Calu3 (cell line): ENCODE results near the gene PRELID3B. TPM values are rescaled to one million over a fixed set of nuclear protein-coding genes. Genes with fewer than 3 reads are reported as not detected.

Experiments used
- BruUV-seq: library from RNA; stranded (reverse); fragments of 400-500 nt; replicated peaks from 2 replicates; lab custom pipeline; 2021; lab: Mats Ljungman, UMichigan
- CTCF ChIA-PET: fragments of 300-600 bp; sonication (Branson Sonifier 250); formaldehyde crosslinking; loops from one replicate; lab custom pipeline; 2022; ENCODE audit warnings: antibody characterized with exemption; lab: Charles Lee
- DNase-seq: peaks from one replicate; pipeline ENCODE4 v3.0.0; 2022
- H3K27ac Mint-ChIP-seq: one replicate; pipeline ENCODE4 v1.8.0; 2022; ENCODE audit warnings: mixed read lengths; ENCODE audit not compliant: unreplicated experiment
- H3K27me3 Mint-ChIP-seq: one replicate; pipeline ENCODE4 v1.8.0; 2022; ENCODE audit warnings: mixed read lengths; ENCODE audit not compliant: unreplicated experiment
- H3K36me3 Mint-ChIP-seq: one replicate; pipeline ENCODE4 v1.8.0; 2022; ENCODE audit warnings: mild to moderate bottlenecking, moderate library complexity, mixed read lengths; ENCODE audit not compliant: insufficient read depth, unreplicated experiment
- H3K4me1 Mint-ChIP-seq: one replicate; pipeline ENCODE4 v1.8.0; 2022; ENCODE audit warnings: mild to moderate bottlenecking, low read depth, mixed read lengths; ENCODE audit not compliant: unreplicated experiment
- H3K4me3 Mint-ChIP-seq: one replicate; pipeline ENCODE4 v1.8.0; 2022; ENCODE audit warnings: mild to moderate bottlenecking, low read depth, moderate library complexity, mixed read lengths; ENCODE audit not compliant: unreplicated experiment
- H3K9me3 Mint-ChIP-seq: one replicate; pipeline ENCODE4 v1.8.0; 2022; ENCODE audit warnings: low read depth, mixed read lengths; ENCODE audit not compliant: unreplicated experiment
- CTCF ChIP-seq: fragments of 200-600 bp; IDR thresholded peaks from one replicate; pipeline ENCODE4 v1.8.0; 2022; ENCODE audit warnings: antibody characterized with exemption; ENCODE audit not compliant: unreplicated experiment
- intact Hi-C: fragments of 100-400 bp; cut with micrococcal nuclease; formaldehyde crosslinking; loops from one replicate; pipeline ENCODE4 v1.10.0; 2022; ENCODE audit not compliant: unreplicated experiment
- total RNA-seq: library from RNA; stranded (reverse); gene quantifications from 2 replicates; pipeline ENCODE4 v1.2.3, GENCODE V29; 2022

PRELID3B gene
- total RNA-seq, 1 experiment from 2014 or later: 136 TPM

DNA sequence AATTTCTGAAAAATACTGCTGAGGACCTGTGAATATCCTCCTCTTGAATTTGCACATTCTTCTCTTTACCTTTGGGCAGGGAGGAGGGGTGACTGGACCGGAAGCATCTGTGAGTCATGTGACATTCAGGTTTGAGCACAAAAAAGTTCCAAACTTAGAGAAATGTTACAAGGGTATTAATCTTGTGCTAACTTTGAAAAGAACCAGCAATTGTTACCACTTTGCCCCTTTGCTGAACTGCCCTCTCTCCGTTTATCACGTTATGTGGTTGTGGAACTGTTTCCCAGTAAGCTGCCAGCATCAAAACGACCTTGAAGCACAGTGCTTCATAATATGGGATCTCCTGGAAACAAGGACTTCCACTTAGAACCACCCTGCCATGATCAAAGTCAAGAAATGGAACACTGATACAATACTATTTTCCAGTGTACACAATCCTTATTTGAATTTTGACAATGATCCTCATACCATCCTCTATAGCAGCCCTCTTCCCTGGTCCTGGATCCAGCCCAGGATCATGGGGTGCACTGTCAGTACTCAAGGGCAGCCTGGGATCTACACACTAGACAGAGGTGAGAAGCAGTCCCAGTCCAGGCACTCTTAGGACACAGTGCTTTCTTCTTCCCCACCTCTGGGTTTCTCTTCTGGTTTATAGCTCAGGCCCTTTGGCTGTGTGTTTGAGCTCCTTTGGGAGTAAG, 25.6 kb downstream of the PRELID3B start:
- Mint-ChIP-seq H3K4me1 (peaks cover 28% of the 10 kb centered on the region), H3K27me3 (no peaks in the 10 kb centered on the region), H3K27ac (no peak overlapping the region), H3K9me3 (no peaks in the 10 kb centered on the region), H3K4me3 (no peak overlapping the region), H3K36me3 (peaks cover 10% of the 10 kb centered on the region)
- intact Hi-C loops: no loop called here
- no TSS peak for BruUV-seq
- DNase-seq: no peak
- no peak for TF ChIP-seq CTCF
- CTCF ChIA-PET: interaction anchor here (1.0 kb wide), 1 partner anchor 14 kb away, joined by 4 read pairs; no protein-coding TSS in a partner anchor

DNA sequence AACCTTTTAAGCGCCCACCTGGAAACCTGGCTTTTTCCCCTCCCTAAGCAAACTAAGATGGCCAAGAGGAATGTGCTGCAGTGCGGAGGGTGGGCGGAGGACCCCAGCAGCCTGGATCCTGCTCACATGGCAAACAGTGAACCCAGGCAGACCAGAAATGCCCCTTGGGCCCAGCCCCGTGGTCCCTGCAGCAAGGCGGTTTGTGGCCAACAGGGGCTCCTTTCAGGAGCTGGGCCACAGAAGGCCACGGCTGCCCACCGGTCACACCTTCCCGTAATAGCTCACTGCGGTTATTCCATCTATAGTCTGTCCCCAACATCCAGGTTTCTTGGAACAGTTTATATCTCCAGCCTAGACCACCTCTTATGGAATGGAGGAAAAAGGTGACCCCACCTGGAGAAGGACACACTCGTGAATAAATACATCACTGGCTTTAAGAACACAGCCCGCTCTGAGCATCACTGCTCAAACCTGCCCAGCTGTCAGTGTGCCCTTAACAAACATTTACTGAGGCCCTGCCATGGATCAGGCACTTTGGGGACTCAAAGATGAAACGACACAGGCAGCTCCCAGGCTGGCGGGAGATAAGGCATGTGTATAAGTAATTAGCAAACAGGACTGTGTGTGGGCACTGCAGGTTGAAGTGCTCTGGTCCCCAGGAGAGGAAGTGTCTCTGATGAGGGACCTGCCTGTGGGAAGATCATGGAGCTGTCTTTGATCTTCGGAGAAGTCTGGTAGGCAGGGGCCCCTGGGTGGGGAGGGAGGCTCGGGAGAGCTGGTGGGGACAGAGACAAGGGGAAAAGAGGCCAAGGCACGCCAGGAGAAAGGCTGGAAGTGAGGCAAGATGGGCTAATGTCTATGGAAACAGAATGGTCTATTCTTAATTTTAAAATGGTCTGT, 26.5 kb downstream of the PRELID3B start:
- intact Hi-C loops: no loop called here
- BruUV-seq: no TSS peak
- peaks cover 36% of the 10 kb centered on the region for H3K4me1 Mint-ChIP-seq
- TF ChIP-seq CTCF: no peak
- H3K4me3 Mint-ChIP-seq: no peak overlapping the region
- peaks cover 14% of the 10 kb centered on the region for H3K36me3 Mint-ChIP-seq
- H3K9me3 Mint-ChIP-seq: no peaks in the 10 kb centered on the region
- no peak for DNase-seq
- CTCF ChIA-PET: no interaction called here
- H3K27ac Mint-ChIP-seq: no peak overlapping the region
- H3K27me3 Mint-ChIP-seq: no peaks in the 10 kb centered on the region

DNA sequence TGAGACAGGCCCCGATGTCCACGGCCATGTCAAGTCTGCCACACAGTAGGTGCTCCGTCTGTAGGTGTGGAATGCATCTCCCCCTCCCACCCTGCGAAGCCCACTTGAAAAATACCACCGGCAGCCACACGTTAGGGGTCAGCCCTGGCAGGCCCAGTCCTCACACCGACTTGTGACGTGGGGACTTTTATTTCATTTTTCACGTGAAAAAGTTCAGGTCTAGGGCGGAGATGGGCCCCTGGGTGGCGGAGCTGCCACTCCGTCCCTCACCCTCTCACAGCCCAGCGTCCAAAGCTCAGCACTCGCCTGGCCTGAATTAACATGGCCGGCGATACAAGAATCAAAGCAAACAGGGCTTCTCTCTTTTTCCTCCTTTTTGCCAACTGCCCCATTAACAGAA, 27.2 kb downstream of the PRELID3B start:
- Mint-ChIP-seq H3K27ac (no peak overlapping the region), H3K27me3 (no peaks in the 10 kb centered on the region), H3K4me3 (no peak overlapping the region), H3K36me3 (peaks cover 18% of the 10 kb centered on the region), H3K9me3 (no peaks in the 10 kb centered on the region), H3K4me1 (peaks cover 42% of the 10 kb centered on the region)
- DNase-seq: no peak
- no peak for TF ChIP-seq CTCF
- BruUV-seq: no TSS peak
- intact Hi-C loops: no loop called here
- CTCF ChIA-PET: no interaction called here

- CTCF ChIA-PET: no interaction called here
- H3K9me3 Mint-ChIP-seq: no peaks in the 10 kb centered on the region
- H3K36me3 Mint-ChIP-seq: peaks cover 23% of the 10 kb centered on the region
- no peak overlapping the region for H3K4me3 Mint-ChIP-seq
- H3K27me3 Mint-ChIP-seq: no peaks in the 10 kb centered on the region
- no peak for TF ChIP-seq CTCF
- H3K27ac Mint-ChIP-seq: peak overlapping the region; percentile 48
- no peak for DNase-seq
- H3K4me1 Mint-ChIP-seq: peaks cover 48% of the 10 kb centered on the region
- no TSS peak for BruUV-seq
- intact Hi-C loops: no loop called here
Observed at GRCh38 chr20:59014680-59015389, 27.8 kb downstream of the PRELID3B start.
